ENCODE measurements around the gene PRND.

Gene PRND

GRCh38 chr20:4773736-4774135, 52.0 kb downstream of the PRND start:
- TF ChIP-seq CTCF (conservative IDR thresholded peaks at IDR 0.05; ENCODE audit: control insufficient read depth, insufficient read depth, low read depth, low read length) = no peak
- DNase-seq (ENCODE audit: low read depth) = no peak

GRCh38 chr20:4774207-4774606, 52.5 kb downstream of the PRND start:
- no peak overlapping the region for H3K4me3 ChIP-seq (ENCODE audit: control insufficient read depth, low read depth, low read length)
- no peak for TF ChIP-seq CTCF (conservative IDR thresholded peaks at IDR 0.05; ENCODE audit: control insufficient read depth, insufficient read depth, low read depth, low read length)
- DNase-seq (ENCODE audit: low read depth) = no peak

More at GRCh38 chr20:4773736-4774135, 52.0 kb downstream of the PRND start:
- no peak overlapping the region for H3K4me3 ChIP-seq (ENCODE audit: control insufficient read depth, low read depth, low read length)

GRCh38 chr20:4775322-4776078, 53.8 kb downstream of the PRND start:
- DNase-seq (ENCODE audit: low read depth) = no peak

GRCh38 chr20:4776079-4776630, 54.4 kb downstream of the PRND start:
- TF ChIP-seq CTCF (conservative IDR thresholded peaks at IDR 0.05; ENCODE audit: control insufficient read depth, insufficient read depth, low read depth, low read length) = no peak
- no peak overlapping the region for H3K4me3 ChIP-seq (ENCODE audit: control insufficient read depth, low read depth, low read length)
- no peak for DNase-seq (ENCODE audit: low read depth)

More at GRCh38 chr20:4775322-4776078, 53.8 kb downstream of the PRND start:
- no peak for TF ChIP-seq CTCF (conservative IDR thresholded peaks at IDR 0.05; ENCODE audit: control insufficient read depth, insufficient read depth, low read depth, low read length)
- H3K4me3 ChIP-seq (ENCODE audit: control insufficient read depth, low read depth, low read length) = no peak overlapping the region
